ENCODE results near the gene PLA2G4D.

DNA sequence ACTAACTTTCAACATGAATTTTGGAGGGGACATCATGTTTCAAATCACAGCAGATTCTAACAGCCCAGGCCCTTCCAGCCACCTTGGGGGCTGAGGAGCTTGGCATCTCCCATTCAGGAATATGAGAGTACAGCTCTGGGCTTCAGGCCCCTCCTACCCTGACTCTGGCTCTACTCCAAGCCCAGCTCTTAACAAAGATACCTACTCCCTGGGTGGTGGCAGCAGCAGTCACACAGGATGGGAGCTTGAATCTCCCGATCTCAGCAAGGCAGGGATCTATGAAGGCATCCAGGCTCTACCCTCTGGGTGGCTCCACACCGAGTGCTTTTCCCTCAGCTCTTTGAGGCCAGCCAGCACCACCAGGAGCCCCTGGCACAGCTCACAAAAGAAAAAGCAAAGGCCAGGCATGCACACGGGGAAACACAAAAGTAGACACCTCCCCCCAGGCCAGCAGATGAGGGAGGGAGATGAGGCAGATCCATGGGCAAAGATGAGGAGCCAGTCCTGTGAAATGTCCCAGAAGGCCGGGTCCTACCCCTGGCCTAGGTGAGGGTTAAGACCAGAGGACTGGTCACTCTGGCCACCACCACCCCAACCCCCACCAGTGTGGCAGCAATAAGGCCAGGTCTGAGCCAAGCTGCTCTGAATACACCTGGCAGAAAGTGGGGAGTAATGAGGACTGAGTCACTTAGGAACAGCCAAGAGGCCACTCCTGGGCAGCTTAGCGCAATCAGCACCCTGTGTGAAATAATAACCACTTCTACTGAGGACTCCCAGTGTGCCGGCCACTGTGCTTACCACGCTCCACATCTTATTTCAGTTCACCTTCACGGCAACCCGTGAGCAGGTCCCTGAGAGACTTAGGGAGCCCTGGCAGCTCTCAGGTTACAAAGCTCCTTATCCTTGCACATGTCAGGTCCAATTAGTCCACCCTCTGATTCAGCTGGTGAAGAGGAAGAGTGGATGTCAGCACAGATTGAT is 37.8 kb upstream of the PLA2G4D start:
- TF ChIP-seq, protein P1, sequence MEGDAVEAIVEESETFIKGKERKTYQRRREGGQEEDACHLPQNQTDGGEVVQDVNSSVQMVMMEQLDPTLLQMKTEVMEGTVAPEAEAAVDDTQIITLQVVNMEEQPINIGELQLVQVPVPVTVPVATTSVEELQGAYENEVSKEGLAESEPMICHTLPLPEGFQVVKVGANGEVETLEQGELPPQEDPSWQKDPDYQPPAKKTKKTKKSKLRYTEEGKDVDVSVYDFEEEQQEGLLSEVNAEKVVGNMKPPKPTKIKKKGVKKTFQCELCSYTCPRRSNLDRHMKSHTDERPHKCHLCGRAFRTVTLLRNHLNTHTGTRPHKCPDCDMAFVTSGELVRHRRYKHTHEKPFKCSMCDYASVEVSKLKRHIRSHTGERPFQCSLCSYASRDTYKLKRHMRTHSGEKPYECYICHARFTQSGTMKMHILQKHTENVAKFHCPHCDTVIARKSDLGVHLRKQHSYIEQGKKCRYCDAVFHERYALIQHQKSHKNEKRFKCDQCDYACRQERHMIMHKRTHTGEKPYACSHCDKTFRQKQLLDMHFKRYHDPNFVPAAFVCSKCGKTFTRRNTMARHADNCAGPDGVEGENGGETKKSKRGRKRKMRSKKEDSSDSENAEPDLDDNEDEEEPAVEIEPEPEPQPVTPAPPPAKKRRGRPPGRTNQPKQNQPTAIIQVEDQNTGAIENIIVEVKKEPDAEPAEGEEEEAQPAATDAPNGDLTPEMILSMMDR (IDR thresholded peaks at IDR 0.05) = no peak
- no peak for TF ChIP-seq POLR2A (IDR thresholded peaks at IDR 0.05)
